Activated CD8-positive, alpha-beta T cell treated with anti-CD3 and anti-CD28 coated beads for 36 hours (primary cell): ENCODE data around the gene BRINP1. TPM values are rescaled to one million over a fixed set of nuclear protein-coding genes. Genes with fewer than 3 reads are reported as not detected.

Experiments used
- ATAC-seq: fragments of 200-7000 bp; cut with Tn5 transposase; one replicate; pipeline ENCODE4 v1.10.0; 2021; ENCODE audit warnings: mild to moderate bottlenecking, moderate library complexity
- CTCF ChIA-PET: fragments of 350-600 bp; sonication (Branson Sonifier 250); formaldehyde crosslinking; loops from one replicate; lab custom pipeline; 2021; ENCODE audit warnings: antibody characterized with exemption; lab: Charles Lee
- POLR2A ChIA-PET: fragments of 350-600 bp; sonication (Branson Sonifier 250); formaldehyde crosslinking; loops from one replicate; lab custom pipeline; 2021; ENCODE audit warnings: antibody characterized with exemption; lab: Charles Lee
- DNase-seq: peaks from one replicate; pipeline ENCODE4 v3.0.0-alpha.2; 2020
- H3K27ac Mint-ChIP-seq: one replicate; pipeline ENCODE4 v1.8.0; 2021; ENCODE audit warnings: mild to moderate bottlenecking, mixed read lengths
- H3K27me3 Mint-ChIP-seq: one replicate; pipeline ENCODE4 v1.8.0; 2021; ENCODE audit warnings: mixed read lengths
- H3K36me3 Mint-ChIP-seq: one replicate; pipeline ENCODE4 v1.8.0; 2021; ENCODE audit warnings: low read depth, mixed read lengths
- H3K4me1 Mint-ChIP-seq: one replicate; pipeline ENCODE4 v1.8.0; 2021; ENCODE audit warnings: low read depth, mixed read lengths
- H3K4me3 Mint-ChIP-seq: one replicate; pipeline ENCODE4 v1.8.0; 2021; ENCODE audit warnings: mild to moderate bottlenecking, moderate library complexity, mixed read lengths
- H3K9me3 Mint-ChIP-seq: one replicate; pipeline ENCODE4 v1.8.0; 2021; ENCODE audit warnings: mixed read lengths
- CTCF ChIP-seq: fragments of 200-600 bp; IDR thresholded peaks from one replicate; pipeline ENCODE4 v1.8.0; 2022; ENCODE audit warnings: antibody characterized with exemption, mild to moderate bottlenecking
- intact Hi-C: fragments of 100-400 bp; cut with micrococcal nuclease; formaldehyde crosslinking; loops from one replicate; pipeline ENCODE4 v1.10.0; 2022
- total RNA-seq, 2 experiments: library from RNA; stranded (reverse); gene quantifications; one replicate each; pipeline ENCODE4 v1.2.3, GENCODE V29; 2021

BRINP1 gene
- total RNA-seq, 2 experiments from 2014 or later, result not detected

GRCh38 chr9:119240546-119240945 is 128.7 kb downstream of the BRINP1 start:
- Mint-ChIP-seq H3K9me3 (peaks cover 5% of the 10 kb centered on the region), H3K36me3 (no peaks in the 10 kb centered on the region), H3K27ac (no peak overlapping the region), H3K4me3 (no peak overlapping the region), H3K27me3 (no peaks in the 10 kb centered on the region), H3K4me1 (no peaks in the 10 kb centered on the region)
- ChIA-PET POLR2A (no interaction called here), CTCF (no interaction called here)
- ATAC-seq (no peak), DNase-seq (no peak)
- no peak for TF ChIP-seq CTCF
- intact Hi-C loops, result no loop called here

GRCh38 chr9:119234636-119235035 is 134.6 kb downstream of the BRINP1 start:
- no peak for ATAC-seq

GRCh38 chr9:119227422-119227821 is 141.8 kb downstream of the BRINP1 start:
- intact Hi-C loops, result no loop called here
- Mint-ChIP-seq H3K27ac (no peak overlapping the region), H3K27me3 (no peaks in the 10 kb centered on the region), H3K36me3 (no peaks in the 10 kb centered on the region), H3K4me1 (no peaks in the 10 kb centered on the region), H3K9me3 (peaks cover 4% of the 10 kb centered on the region), H3K4me3 (no peak overlapping the region)
- DNase-seq (no peak), ATAC-seq (no peak)
- no peak for TF ChIP-seq CTCF
- POLR2A ChIA-PET, result no interaction called here
- CTCF ChIA-PET, result no interaction called here

More at GRCh38 chr9:119234636-119235035, 134.6 kb downstream of the BRINP1 start:
- intact Hi-C loops, result no loop called here
- no peaks in the 10 kb centered on the region for H3K27me3 Mint-ChIP-seq
- no peak overlapping the region for H3K4me3 Mint-ChIP-seq
- POLR2A ChIA-PET, result no interaction called here
- H3K36me3 Mint-ChIP-seq, result no peaks in the 10 kb centered on the region
- no peak for TF ChIP-seq CTCF
- peaks cover 3% of the 10 kb centered on the region for H3K9me3 Mint-ChIP-seq
- CTCF ChIA-PET, result no interaction called here
- no peak for DNase-seq
- no peak overlapping the region for H3K27ac Mint-ChIP-seq
- no peaks in the 10 kb centered on the region for H3K4me1 Mint-ChIP-seq

GRCh38 chr9:119224431-119224830 is 144.8 kb downstream of the BRINP1 start:
- H3K27ac Mint-ChIP-seq, result no peak overlapping the region
- H3K4me1 Mint-ChIP-seq, result no peaks in the 10 kb centered on the region
- ChIA-PET POLR2A (no interaction called here), CTCF (no interaction called here)
- TF ChIP-seq CTCF, result no peak
- peaks cover 6% of the 10 kb centered on the region for H3K9me3 Mint-ChIP-seq
- H3K4me3 Mint-ChIP-seq, result no peak overlapping the region
- DNase-seq (no peak), ATAC-seq (no peak)
- H3K36me3 Mint-ChIP-seq, result no peaks in the 10 kb centered on the region
- intact Hi-C loops, result no loop called here
- no peaks in the 10 kb centered on the region for H3K27me3 Mint-ChIP-seq

- Mint-ChIP-seq H3K9me3 (peaks cover 8% of the 10 kb centered on the region), H3K4me1 (no peaks in the 10 kb centered on the region), H3K27me3 (no peaks in the 10 kb centered on the region), H3K27ac (no peak overlapping the region), H3K36me3 (no peaks in the 10 kb centered on the region), H3K4me3 (no peak overlapping the region)
- intact Hi-C loops, result no loop called here
- ChIA-PET POLR2A (no interaction called here), CTCF (no interaction called here)
- ATAC-seq, result no peak
- DNase-seq, result no peak
- TF ChIP-seq CTCF, result no peak
Observed at GRCh38 chr9:119221276-119221675, 148.0 kb downstream of the BRINP1 start.
